ENCODE results near the gene A4GALT.

DNA sequence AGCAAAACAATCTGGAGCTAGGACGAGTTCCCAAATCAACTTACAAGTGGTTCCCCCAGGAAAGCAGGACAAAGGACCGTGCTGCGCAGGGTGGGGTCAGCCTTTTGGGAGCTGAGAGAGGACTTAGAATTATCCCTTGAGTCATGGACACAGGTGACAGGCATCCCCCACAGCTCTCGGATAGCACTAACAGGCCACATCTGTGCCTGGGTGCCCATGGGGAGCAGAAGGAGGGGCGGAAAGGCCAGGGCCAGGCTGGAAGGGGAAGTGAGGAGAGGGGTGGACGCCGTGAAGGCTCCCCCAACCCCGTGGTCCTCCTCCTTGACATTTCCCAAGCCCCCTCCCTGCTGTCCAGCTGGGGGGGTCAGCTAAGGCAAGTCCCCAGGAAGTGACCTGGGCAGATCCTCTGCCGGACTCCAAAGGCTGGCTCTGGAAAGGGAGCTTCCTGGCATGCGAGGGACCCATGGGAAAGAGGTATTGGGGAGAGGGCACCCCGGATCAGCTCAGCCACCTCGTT is 31.6 kb upstream of the A4GALT start:
- TF ChIP-seq, protein P1, sequence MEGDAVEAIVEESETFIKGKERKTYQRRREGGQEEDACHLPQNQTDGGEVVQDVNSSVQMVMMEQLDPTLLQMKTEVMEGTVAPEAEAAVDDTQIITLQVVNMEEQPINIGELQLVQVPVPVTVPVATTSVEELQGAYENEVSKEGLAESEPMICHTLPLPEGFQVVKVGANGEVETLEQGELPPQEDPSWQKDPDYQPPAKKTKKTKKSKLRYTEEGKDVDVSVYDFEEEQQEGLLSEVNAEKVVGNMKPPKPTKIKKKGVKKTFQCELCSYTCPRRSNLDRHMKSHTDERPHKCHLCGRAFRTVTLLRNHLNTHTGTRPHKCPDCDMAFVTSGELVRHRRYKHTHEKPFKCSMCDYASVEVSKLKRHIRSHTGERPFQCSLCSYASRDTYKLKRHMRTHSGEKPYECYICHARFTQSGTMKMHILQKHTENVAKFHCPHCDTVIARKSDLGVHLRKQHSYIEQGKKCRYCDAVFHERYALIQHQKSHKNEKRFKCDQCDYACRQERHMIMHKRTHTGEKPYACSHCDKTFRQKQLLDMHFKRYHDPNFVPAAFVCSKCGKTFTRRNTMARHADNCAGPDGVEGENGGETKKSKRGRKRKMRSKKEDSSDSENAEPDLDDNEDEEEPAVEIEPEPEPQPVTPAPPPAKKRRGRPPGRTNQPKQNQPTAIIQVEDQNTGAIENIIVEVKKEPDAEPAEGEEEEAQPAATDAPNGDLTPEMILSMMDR (conservative IDR thresholded peaks at IDR 0.05; ENCODE audit: low read depth in 2 of 2) = no peak
- TF ChIP-seq, protein P2, sequence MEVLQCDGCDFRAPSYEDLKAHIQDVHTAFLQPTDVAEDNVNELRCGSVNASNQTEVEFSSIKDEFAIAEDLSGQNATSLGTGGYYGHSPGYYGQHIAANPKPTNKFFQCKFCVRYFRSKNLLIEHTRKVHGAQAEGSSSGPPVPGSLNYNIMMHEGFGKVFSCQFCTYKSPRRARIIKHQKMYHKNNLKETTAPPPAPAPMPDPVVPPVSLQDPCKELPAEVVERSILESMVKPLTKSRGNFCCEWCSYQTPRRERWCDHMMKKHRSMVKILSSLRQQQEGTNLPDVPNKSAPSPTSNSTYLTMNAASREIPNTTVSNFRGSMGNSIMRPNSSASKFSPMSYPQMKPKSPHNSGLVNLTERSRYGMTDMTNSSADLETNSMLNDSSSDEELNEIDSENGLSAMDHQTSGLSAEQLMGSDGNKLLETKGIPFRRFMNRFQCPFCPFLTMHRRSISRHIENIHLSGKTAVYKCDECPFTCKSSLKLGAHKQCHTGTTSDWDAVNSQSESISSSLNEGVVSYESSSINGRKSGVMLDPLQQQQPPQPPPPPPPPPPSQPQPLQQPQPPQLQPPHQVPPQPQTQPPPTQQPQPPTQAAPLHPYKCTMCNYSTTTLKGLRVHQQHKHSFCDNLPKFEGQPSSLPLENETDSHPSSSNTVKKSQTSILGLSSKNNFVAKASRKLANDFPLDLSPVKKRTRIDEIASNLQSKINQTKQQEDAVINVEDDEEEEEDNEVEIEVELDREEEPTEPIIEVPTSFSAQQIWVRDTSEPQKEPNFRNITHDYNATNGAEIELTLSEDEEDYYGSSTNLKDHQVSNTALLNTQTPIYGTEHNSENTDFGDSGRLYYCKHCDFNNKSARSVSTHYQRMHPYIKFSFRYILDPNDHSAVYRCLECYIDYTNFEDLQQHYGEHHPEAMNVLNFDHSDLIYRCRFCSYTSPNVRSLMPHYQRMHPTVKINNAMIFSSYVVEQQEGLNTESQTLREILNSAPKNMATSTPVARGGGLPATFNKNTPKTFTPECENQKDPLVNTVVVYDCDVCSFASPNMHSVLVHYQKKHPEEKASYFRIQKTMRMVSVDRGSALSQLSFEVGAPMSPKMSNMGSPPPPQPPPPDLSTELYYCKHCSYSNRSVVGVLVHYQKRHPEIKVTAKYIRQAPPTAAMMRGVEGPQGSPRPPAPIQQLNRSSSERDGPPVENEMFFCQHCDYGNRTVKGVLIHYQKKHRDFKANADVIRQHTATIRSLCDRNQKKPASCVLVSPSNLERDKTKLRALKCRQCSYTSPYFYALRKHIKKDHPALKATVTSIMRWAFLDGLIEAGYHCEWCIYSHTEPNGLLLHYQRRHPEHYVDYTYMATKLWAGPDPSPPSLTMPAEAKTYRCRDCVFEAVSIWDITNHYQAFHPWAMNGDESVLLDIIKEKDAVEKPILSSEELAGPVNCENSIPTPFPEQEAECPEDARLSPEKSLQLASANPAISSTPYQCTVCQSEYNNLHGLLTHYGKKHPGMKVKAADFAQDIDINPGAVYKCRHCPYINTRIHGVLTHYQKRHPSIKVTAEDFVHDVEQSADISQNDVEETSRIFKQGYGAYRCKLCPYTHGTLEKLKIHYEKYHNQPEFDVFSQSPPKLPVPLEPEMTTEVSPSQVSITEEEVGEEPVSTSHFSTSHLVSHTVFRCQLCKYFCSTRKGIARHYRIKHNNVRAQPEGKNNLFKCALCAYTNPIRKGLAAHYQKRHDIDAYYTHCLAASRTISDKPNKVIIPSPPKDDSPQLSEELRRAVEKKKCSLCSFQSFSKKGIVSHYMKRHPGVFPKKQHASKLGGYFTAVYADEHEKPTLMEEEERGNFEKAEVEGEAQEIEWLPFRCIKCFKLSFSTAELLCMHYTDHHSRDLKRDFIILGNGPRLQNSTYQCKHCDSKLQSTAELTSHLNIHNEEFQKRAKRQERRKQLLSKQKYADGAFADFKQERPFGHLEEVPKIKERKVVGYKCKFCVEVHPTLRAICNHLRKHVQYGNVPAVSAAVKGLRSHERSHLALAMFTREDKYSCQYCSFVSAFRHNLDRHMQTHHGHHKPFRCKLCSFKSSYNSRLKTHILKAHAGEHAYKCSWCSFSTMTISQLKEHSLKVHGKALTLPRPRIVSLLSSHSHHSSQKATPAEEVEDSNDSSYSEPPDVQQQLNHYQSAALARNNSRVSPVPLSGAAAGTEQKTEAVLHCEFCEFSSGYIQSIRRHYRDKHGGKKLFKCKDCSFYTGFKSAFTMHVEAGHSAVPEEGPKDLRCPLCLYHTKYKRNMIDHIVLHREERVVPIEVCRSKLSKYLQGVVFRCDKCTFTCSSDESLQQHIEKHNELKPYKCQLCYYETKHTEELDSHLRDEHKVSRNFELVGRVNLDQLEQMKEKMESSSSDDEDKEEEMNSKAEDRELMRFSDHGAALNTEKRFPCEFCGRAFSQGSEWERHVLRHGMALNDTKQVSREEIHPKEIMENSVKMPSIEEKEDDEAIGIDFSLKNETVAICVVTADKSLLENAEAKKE (CRISPR knock-in tag; IDR thresholded peaks at IDR 0.05) = no peak
- no peak for TF ChIP-seq NANOG (IDR thresholded peaks at IDR 0.05; ENCODE audit: borderline replicate concordance)
- TF ChIP-seq EZH2 (IDR thresholded peaks at IDR 0.05; ENCODE audit: low read depth, unreplicated experiment) = no peak
- no peak for TF ChIP-seq EZH2phosphoT487 (IDR thresholded peaks at IDR 0.05; ENCODE audit: unreplicated experiment)
